Measurements from ENCODE around the gene OR1Q1. TPM values are rescaled to one million over a fixed set of nuclear protein-coding genes. Genes with fewer than 3 reads are reported as not detected.

The OR1Q1 gene
- total RNA-seq, 1 donor from 2014 or later, result not detected

DNA sequence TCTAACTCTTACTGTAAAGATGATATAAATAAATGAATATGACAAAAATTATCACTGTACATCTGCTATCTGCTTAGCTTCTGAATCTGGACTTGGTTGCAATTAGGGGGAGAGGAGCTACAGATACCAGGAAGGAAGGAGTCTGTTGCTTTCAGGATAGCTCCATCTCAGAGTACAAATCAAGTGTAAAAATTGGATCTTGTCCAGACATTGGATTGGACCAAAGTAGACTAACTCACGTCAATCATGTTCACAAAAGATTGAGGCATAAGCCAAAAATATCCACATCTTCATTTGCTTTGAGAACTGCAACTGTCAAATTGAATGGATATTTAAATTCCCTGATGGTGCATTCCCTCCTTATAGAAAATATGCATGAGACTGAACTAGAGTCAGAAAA is 8.8 kb upstream of the OR1Q1 start:
- TF ChIP-seq CTCF (IDR thresholded peaks at IDR 0.05; ENCODE audit: borderline replicate concordance), result no peak
- H3K9me3 ChIP-seq (replicated peaks), result peaks cover 14% of the 10 kb centered on the region
- no peaks in the 10 kb centered on the region for H3K36me3 ChIP-seq
- no peak overlapping the region for H3K4me3 ChIP-seq
- no peak overlapping the region for H3K27ac ChIP-seq (replicated peaks)
- no peaks in the 10 kb centered on the region for H3K4me1 ChIP-seq
- no peak for DNase-seq
- intact Hi-C loops (cut with micrococcal nuclease), result no loop called here
- H3K27me3 ChIP-seq (ENCODE audit: low read depth), result no peaks in the 10 kb centered on the region

DNA sequence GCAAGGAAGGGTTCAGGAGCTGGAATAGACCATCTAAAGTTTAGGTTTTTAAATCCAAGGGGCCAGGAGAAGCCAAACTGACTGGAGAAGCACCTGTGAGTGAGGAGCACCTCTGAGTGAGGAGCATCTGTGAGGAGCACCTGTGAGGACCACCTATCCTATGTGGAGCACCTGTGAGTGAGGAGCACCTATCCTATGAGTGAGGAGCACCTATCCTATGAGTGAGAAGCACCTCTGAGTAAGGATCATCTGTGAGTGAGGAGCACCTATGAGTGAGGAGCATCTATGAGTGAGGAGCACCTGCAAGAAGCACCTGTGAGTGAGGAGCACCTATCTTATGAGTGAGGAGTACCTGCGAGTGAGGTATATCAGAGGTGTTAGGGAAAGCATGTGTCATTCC is 8.0 kb upstream of the OR1Q1 start:
- no peaks in the 10 kb centered on the region for H3K27me3 ChIP-seq (ENCODE audit: low read depth)
- intact Hi-C loops (cut with micrococcal nuclease), result no loop called here
- DNase-seq, result no peak
- no peak overlapping the region for H3K27ac ChIP-seq (replicated peaks)
- H3K4me3 ChIP-seq, result no peak overlapping the region
- H3K9me3 ChIP-seq (replicated peaks), result peaks cover 6% of the 10 kb centered on the region
- no peaks in the 10 kb centered on the region for H3K4me1 ChIP-seq
- H3K36me3 ChIP-seq, result no peaks in the 10 kb centered on the region
- no peak for TF ChIP-seq CTCF (IDR thresholded peaks at IDR 0.05; ENCODE audit: borderline replicate concordance)

GRCh38 chr9:122609804-122610203 is 4.7 kb upstream of the OR1Q1 start:
- TF ChIP-seq CTCF (IDR thresholded peaks at IDR 0.05; ENCODE audit: borderline replicate concordance), result no peak
- Histone ChIP-seq H3K27me3 (ENCODE audit: low read depth) (no peaks in the 10 kb centered on the region), H3K9me3 (replicated peaks) (no peaks in the 10 kb centered on the region), H3K4me3 (no peak overlapping the region), H3K27ac (replicated peaks) (no peak overlapping the region), H3K4me1 (no peaks in the 10 kb centered on the region), H3K36me3 (no peaks in the 10 kb centered on the region)
- intact Hi-C loops (cut with micrococcal nuclease), result no loop called here
- DNase-seq, result no peak

DNA sequence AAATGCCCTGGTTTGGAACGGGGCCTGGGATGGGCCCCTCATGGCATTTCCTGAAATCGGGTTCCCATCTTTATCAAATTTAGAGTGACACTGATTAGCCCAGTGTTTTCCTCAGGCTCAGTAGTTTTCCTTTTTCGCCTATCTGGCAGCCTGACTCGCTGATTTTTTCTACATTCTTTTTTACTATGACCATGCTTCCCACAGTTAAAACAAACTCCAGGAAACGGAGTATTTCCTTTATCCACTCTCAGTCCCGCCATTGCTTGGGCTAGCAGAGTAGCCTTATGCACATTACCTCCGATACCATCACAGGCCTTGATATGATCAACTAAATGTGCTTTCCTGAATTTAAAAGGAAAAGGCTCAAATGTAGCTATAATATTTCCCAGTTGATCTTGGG is 5.5 kb downstream of the OR1Q1 start:
- intact Hi-C loops (cut with micrococcal nuclease), result no loop called here
- no peak for TF ChIP-seq CTCF (IDR thresholded peaks at IDR 0.05; ENCODE audit: borderline replicate concordance)
- Histone ChIP-seq H3K27me3 (ENCODE audit: low read depth) (no peaks in the 10 kb centered on the region), H3K9me3 (replicated peaks) (peaks cover 16% of the 10 kb centered on the region), H3K4me1 (no peaks in the 10 kb centered on the region), H3K36me3 (no peaks in the 10 kb centered on the region), H3K4me3 (no peak overlapping the region), H3K27ac (replicated peaks) (no peak overlapping the region)
- DNase-seq, result no peak

GRCh38 chr9:122642226-122642625 is 27.7 kb downstream of the OR1Q1 start:
- Histone ChIP-seq H3K27me3 (ENCODE audit: low read depth) (no peaks in the 10 kb centered on the region), H3K4me3 (no peak overlapping the region), H3K27ac (replicated peaks) (no peak overlapping the region), H3K9me3 (replicated peaks) (peaks cover 42% of the 10 kb centered on the region), H3K36me3 (no peaks in the 10 kb centered on the region), H3K4me1 (no peaks in the 10 kb centered on the region)
- no peak for TF ChIP-seq CTCF (IDR thresholded peaks at IDR 0.05; ENCODE audit: borderline replicate concordance)
- intact Hi-C loops (cut with micrococcal nuclease), result no loop called here
- no peak for DNase-seq

- Histone ChIP-seq H3K4me3 (no peak overlapping the region), H3K27me3 (ENCODE audit: low read depth) (no peaks in the 10 kb centered on the region), H3K36me3 (no peaks in the 10 kb centered on the region), H3K4me1 (no peaks in the 10 kb centered on the region), H3K9me3 (replicated peaks) (no peaks in the 10 kb centered on the region), H3K27ac (replicated peaks) (peak overlapping the region; percentile 22)
- DNase-seq, result no peak
- TF ChIP-seq CTCF (IDR thresholded peaks at IDR 0.05; ENCODE audit: borderline replicate concordance), result no peak
- intact Hi-C loops (cut with micrococcal nuclease), result no loop called here
These were observed 41.8 kb downstream of the OR1Q1 start for GRCh38 chr9:122656378-122656777.

Data from left ventricle myocardium inferior (tissue), 1 donor.